ENCODE results near the gene CLBA1.

The CLBA1 gene

GRCh38 chr14:104968541-104969401, 16.8 kb upstream of the CLBA1 start:
- no peak for DNase-seq (ENCODE audit: low read depth in 3 of 3)

GRCh38 chr14:104969741-104970230, 15.8 kb upstream of the CLBA1 start:
- DNase-seq (ENCODE audit: low read depth in 3 of 3), result no peak

GRCh38 chr14:104970231-104971068, 15.1 kb upstream of the CLBA1 start:
- DNase-seq (ENCODE audit: low read depth in 3 of 3), result no peak

- no peak for DNase-seq (ENCODE audit: low read depth in 3 of 3)
Measured at GRCh38 chr14:104971447-104972240, 13.9 kb upstream of the CLBA1 start.

- DNase-seq (ENCODE audit: low read depth in 3 of 3), result no peak
Measured at GRCh38 chr14:104972301-104973134, 13.1 kb upstream of the CLBA1 start.

GRCh38 chr14:104973135-104973384, 12.5 kb upstream of the CLBA1 start:
- no peak for DNase-seq (ENCODE audit: low read depth in 3 of 3)

- DNase-seq (ENCODE audit: low read depth in 3 of 3), result no peak
Measured at GRCh38 chr14:104973385-104974145, 12.0 kb upstream of the CLBA1 start.

GRCh38 chr14:104974146-104974541, 11.4 kb upstream of the CLBA1 start:
- DNase-seq (ENCODE audit: low read depth in 3 of 3), result no peak

- DNase-seq (ENCODE audit: low read depth in 3 of 3), result no peak
Measured at GRCh38 chr14:104974665-104975390, 10.8 kb upstream of the CLBA1 start.

- DNase-seq (ENCODE audit: low read depth in 3 of 3), result no peak
Measured at GRCh38 chr14:104975481-104976197, 9.9 kb upstream of the CLBA1 start.

GRCh38 chr14:104976198-104977007, 9.2 kb upstream of the CLBA1 start:
- peak; percentile 74 to 88 (median 82) for DNase-seq (ENCODE audit: low read depth in 3 of 3)

GRCh38 chr14:104977008-104977680, 8.4 kb upstream of the CLBA1 start:
- no peak for DNase-seq (ENCODE audit: low read depth in 3 of 3)

GRCh38 chr14:104977681-104978653, 7.6 kb upstream of the CLBA1 start, which contains the start of gene AHNAK2:
TSS of gene AHNAK2 (minus strand) at chr14:104978374. CDS start at chr14:104978237, 137 bp downstream.
- peak; percentile 26 to 44 (median 29) for DNase-seq (ENCODE audit: low read depth in 3 of 3)

GRCh38 chr14:104978746-104979691, 6.6 kb upstream of the CLBA1 start:
- DNase-seq (ENCODE audit: low read depth in 3 of 3), result no peak

Data from stimulated activated CD4-positive, alpha-beta T cell treated with anti-CD3 and anti-CD28 coated beads, TNF-alpha, amount 100 ng/mL, for 48 hours (primary cell).